WTC11 (cell line): ENCODE results near the gene VIPR2. TPM values are rescaled to one million over a fixed set of nuclear protein-coding genes. Genes with fewer than 3 reads are reported as not detected.

Source experiments
- ATAC-seq: fragments of 200-7000 bp; cut with Tn5 transposase; 2 replicates; pipeline ENCODE4 v1.10.0; 2021; ENCODE audit warnings: mild to moderate bottlenecking, moderate library complexity
- CTCF ChIA-PET: fragments of 300-600 bp; sonication (Branson Sonifier 250); formaldehyde crosslinking; loops from one replicate; lab custom pipeline; 2021; ENCODE audit warnings: antibody characterized with exemption; lab: Charles Lee
- POLR2A ChIA-PET: fragments of 350-600 bp; sonication (Branson Sonifier 250); formaldehyde crosslinking; loops from one replicate; lab custom pipeline; 2021; ENCODE audit warnings: antibody characterized with exemption; lab: Charles Lee
- DNase-seq: peaks from one replicate; pipeline ENCODE4 v3.0.0; 2021; ENCODE audit warnings: low spot score
- H3K27ac Mint-ChIP-seq: 2 replicates; pipeline ENCODE4 v1.8.0; 2021; ENCODE audit warnings: mixed read lengths
- H3K27me3 Mint-ChIP-seq: 2 replicates; pipeline ENCODE4 v1.8.0; 2021; ENCODE audit warnings: low read depth, mild to moderate bottlenecking, moderate library complexity, mixed read lengths
- H3K36me3 Mint-ChIP-seq: 2 replicates; pipeline ENCODE4 v1.8.0; 2021; ENCODE audit warnings: mixed read lengths
- H3K4me1 Mint-ChIP-seq: 2 replicates; pipeline ENCODE4 v1.8.0; 2022; ENCODE audit warnings: mixed read lengths
- H3K4me3 Mint-ChIP-seq: 2 replicates; pipeline ENCODE4 v1.8.0; 2021; ENCODE audit warnings: mild to moderate bottlenecking, moderate library complexity, mixed read lengths
- H3K9me3 Mint-ChIP-seq: 2 replicates; pipeline ENCODE4 v1.8.0; 2021; ENCODE audit warnings: mixed read lengths
- GABPB1 ChIP-seq: sonication (generic); formaldehyde crosslinking; IDR thresholded peaks from 2 replicates; pipeline ENCODE4 v1.8.1; 2023; ENCODE audit warnings: mild to moderate bottlenecking, missing genetic modification reagents
- GTF2I ChIP-seq: fragments of 250-450 bp; sonication (Bioruptor Pico); conservative IDR thresholded peaks from 2 replicates; pipeline ENCODE4 v1.4.0; 2021; ENCODE audit warnings: mild to moderate bottlenecking
- TEAD1 ChIP-seq: sonication (generic); formaldehyde crosslinking; IDR thresholded peaks from 2 replicates; pipeline ENCODE4 v1.8.0; 2022; ENCODE audit warnings: mild to moderate bottlenecking, missing genetic modification reagents
- ZBTB21 ChIP-seq: sonication (generic); formaldehyde crosslinking; IDR thresholded peaks from 2 replicates; pipeline ENCODE4 v1.8.1; 2023; ENCODE audit warnings: mild to moderate bottlenecking, missing genetic modification reagents, borderline replicate concordance
- ZNF416 ChIP-seq: fragments of 250-450 bp; sonication (Bioruptor Pico); IDR thresholded peaks from 2 replicates; pipeline ENCODE4 v1.9.0; 2021; ENCODE audit warnings: mild to moderate bottlenecking, inconsistent platforms
- total RNA-seq: library from RNA; stranded (reverse); gene quantifications from 3 replicates; pipeline ENCODE4 v1.2.3, GENCODE V29; 2021
- TF ChIP-seq, protein P1 (sequence below): sonication (generic); formaldehyde crosslinking; IDR thresholded peaks from 2 replicates; pipeline ENCODE4 v1.8.1; 2023; ENCODE audit warnings: mild to moderate bottlenecking, missing genetic modification reagents, moderate library complexity
- TF ChIP-seq, protein P2 (sequence below): sonication (generic); formaldehyde crosslinking; IDR thresholded peaks from 2 replicates; pipeline ENCODE4 v1.8.1; 2023; ENCODE audit warnings: mild to moderate bottlenecking, missing genetic modification reagents
- TF ChIP-seq, protein P3 (sequence below): sonication (generic); formaldehyde crosslinking; IDR thresholded peaks from 2 replicates; pipeline ENCODE4 v1.8.1; 2022; ENCODE audit warnings: low read depth, mild to moderate bottlenecking, moderate library complexity, missing genetic modification reagents, borderline replicate concordance
- TF ChIP-seq, protein P4 (sequence below): fragments of 200-600 bp; IDR thresholded peaks from 2 replicates; pipeline ENCODE4 v1.8.0; 2022; ENCODE audit warnings: antibody characterized with exemption
- TF ChIP-seq, protein P5 (sequence below): sonication (generic); formaldehyde crosslinking; IDR thresholded peaks from 2 replicates; pipeline ENCODE4 v1.8.1; 2022; ENCODE audit warnings: mild to moderate bottlenecking, moderate library complexity, missing genetic modification reagents

Gene VIPR2
- total RNA-seq, 1 experiment from 2014 or later: 7.5 TPM

DNA sequence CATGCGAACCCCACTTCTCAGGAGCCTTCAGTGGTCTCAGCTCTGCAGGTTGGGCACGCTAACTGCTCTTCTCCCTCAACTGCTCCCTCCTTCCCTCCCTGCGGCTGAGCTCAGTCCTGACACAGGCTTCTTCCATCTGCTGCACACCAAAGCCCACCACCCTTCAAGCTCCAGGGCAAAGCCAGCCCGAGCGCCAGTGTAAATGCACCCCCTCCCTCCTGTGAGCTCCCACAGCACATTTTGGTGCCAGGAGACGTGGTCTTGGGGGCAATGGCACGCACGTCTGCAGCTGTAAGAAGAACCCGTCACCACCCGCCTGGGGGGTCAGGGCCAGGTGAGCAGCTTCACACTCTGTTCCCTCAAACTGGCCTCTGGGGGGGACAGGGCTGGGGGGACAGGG is 15.9 kb downstream of the VIPR2 start (continued):
- TF ChIP-seq ZBTB21: no peak

DNA sequence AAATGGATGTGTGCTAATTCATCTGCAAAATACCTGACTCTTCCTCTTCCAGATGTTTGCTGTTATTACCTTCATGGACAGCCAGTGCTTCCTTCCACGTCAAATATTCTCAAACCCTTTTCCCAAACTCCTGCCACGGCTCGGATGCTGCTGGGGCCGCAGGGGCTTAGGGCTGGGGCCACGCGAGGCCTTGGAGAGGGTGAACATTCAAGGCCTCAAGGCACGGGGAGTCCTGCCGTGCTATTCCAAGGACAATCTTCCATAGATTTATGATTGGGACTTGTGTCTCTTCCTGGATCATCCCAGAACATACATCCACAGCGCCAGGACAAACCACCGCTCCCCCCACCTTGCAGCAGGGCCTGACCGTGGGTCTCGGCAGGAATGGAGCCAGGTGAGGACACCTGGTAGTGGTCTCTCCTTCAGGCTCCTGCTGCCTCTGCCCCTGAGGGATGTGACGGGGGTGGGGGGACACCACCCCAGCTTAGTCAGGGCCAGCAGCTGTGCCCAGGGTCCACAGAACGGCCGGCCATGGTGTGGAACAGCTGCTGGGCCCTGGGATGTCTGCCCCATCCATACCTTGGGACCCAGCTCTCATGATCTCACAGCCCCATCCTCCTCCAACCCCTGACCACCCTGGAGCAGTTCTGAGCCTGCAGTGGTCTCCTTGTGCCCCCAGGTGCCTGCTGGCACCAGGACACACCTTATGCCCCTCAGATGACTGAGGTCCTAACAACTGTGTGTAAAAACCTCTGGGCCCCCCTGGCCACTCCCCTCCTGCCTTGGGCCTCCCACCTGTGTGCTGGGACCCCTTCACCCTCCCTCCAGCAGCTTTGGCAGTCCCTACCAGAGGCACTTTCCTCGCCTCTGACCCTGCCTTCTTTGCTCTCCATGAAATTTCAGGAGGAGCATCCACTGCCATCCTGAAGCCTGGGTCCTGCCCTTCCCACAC is 16.7 kb downstream of the VIPR2 start:
- peaks cover 13% of the 10 kb centered on the region for H3K4me1 Mint-ChIP-seq
- no peak for TF ChIP-seq GTF2I (CRISPR knock-in tag)
- TF ChIP-seq, protein P1, sequence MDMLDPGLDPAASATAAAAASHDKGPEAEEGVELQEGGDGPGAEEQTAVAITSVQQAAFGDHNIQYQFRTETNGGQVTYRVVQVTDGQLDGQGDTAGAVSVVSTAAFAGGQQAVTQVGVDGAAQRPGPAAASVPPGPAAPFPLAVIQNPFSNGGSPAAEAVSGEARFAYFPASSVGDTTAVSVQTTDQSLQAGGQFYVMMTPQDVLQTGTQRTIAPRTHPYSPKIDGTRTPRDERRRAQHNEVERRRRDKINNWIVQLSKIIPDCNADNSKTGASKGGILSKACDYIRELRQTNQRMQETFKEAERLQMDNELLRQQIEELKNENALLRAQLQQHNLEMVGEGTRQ (CRISPR knock-in tag): no peak
- no peak for TF ChIP-seq ZNF416 (CRISPR knock-in tag)
- TF ChIP-seq, protein P2, sequence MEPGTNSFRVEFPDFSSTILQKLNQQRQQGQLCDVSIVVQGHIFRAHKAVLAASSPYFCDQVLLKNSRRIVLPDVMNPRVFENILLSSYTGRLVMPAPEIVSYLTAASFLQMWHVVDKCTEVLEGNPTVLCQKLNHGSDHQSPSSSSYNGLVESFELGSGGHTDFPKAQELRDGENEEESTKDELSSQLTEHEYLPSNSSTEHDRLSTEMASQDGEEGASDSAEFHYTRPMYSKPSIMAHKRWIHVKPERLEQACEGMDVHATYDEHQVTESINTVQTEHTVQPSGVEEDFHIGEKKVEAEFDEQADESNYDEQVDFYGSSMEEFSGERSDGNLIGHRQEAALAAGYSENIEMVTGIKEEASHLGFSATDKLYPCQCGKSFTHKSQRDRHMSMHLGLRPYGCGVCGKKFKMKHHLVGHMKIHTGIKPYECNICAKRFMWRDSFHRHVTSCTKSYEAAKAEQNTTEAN: no peak
- TF ChIP-seq, all 79 proteins: peak for 0
- DNase-seq (no peak), ATAC-seq (no peak)
- no peaks in the 10 kb centered on the region for H3K27me3 Mint-ChIP-seq
- H3K9me3 Mint-ChIP-seq: peaks cover 9% of the 10 kb centered on the region
- H3K27ac Mint-ChIP-seq: no peak overlapping the region
- ChIA-PET POLR2A (no interaction called here), CTCF (interaction anchor here (1.5 kb wide), 1 partner anchor 151 kb away, joined by 4 read pairs; no protein-coding TSS in a partner anchor)
- H3K4me3 Mint-ChIP-seq: no peak overlapping the region
- peaks cover 5% of the 10 kb centered on the region for H3K36me3 Mint-ChIP-seq

DNA sequence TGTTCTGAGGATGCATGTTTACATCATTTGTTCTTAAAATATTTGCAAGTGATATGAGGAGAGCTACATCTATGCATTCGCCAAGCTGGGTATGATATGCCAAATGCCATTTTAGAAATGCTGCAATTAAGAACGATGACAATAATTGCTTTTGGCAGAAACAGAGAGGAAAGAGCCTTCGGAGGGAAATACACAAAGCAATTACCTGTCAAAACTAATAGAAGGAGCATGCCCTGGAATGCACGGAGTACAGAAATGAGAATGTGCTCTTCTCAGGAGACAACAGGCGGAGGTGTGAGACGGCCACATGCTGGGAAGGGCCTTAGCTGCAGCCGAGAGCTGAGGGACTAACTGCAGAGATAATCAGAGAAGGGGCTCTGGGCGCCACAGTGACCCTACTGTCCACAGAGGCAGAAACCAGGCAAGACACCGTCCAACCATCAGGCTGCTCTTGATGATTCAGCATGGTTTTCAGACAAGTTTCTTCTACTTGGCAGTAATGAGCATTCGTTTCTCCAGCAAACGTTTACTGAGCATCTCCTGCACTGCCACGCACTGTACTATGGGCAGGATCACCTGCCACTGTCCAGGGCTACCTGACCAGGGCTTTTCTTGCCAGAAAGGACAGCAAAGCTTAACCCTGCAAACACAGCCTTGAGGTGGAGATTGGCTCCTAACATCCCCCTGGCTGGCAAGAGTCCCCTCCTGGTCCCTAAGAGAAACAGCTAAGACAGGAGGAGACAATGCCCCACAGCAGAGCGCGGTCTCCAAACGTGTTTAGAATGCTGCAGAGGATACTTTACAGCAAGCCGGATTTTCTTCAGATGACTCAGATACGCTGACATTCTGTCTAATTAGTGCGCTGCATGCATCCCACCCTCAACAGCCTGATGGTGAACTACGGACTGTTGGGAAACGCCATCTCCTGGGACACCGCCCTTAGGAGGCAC is 18.1 kb downstream of the VIPR2 start:
- H3K9me3 Mint-ChIP-seq: peaks cover 10% of the 10 kb centered on the region
- peaks cover 5% of the 10 kb centered on the region for H3K36me3 Mint-ChIP-seq
- ATAC-seq (no peak), DNase-seq (no peak)
- ChIA-PET CTCF (interaction anchor here (1.1 kb wide), 1 partner anchor 10 kb away, joined by 3 read pairs; no protein-coding TSS in a partner anchor), POLR2A (no interaction called here)
- no peaks in the 10 kb centered on the region for H3K27me3 Mint-ChIP-seq
- 0 out of 2 replicates have a peak overlapping the region, but pooled peaks have one; percentile 14 for H3K27ac Mint-ChIP-seq
- no peak overlapping the region for H3K4me3 Mint-ChIP-seq
- H3K4me1 Mint-ChIP-seq: peaks cover 10% of the 10 kb centered on the region
- TF ChIP-seq, protein P3, sequence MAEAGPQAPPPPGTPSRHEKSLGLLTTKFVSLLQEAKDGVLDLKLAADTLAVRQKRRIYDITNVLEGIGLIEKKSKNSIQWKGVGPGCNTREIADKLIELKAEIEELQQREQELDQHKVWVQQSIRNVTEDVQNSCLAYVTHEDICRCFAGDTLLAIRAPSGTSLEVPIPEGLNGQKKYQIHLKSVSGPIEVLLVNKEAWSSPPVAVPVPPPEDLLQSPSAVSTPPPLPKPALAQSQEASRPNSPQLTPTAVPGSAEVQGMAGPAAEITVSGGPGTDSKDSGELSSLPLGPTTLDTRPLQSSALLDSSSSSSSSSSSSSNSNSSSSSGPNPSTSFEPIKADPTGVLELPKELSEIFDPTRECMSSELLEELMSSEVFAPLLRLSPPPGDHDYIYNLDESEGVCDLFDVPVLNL (CRISPR knock-in tag): no peak
- TF ChIP-seq, protein P4, sequence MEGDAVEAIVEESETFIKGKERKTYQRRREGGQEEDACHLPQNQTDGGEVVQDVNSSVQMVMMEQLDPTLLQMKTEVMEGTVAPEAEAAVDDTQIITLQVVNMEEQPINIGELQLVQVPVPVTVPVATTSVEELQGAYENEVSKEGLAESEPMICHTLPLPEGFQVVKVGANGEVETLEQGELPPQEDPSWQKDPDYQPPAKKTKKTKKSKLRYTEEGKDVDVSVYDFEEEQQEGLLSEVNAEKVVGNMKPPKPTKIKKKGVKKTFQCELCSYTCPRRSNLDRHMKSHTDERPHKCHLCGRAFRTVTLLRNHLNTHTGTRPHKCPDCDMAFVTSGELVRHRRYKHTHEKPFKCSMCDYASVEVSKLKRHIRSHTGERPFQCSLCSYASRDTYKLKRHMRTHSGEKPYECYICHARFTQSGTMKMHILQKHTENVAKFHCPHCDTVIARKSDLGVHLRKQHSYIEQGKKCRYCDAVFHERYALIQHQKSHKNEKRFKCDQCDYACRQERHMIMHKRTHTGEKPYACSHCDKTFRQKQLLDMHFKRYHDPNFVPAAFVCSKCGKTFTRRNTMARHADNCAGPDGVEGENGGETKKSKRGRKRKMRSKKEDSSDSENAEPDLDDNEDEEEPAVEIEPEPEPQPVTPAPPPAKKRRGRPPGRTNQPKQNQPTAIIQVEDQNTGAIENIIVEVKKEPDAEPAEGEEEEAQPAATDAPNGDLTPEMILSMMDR: no peak
- no peak for TF ChIP-seq GTF2I (CRISPR knock-in tag)
- TF ChIP-seq, protein P5, sequence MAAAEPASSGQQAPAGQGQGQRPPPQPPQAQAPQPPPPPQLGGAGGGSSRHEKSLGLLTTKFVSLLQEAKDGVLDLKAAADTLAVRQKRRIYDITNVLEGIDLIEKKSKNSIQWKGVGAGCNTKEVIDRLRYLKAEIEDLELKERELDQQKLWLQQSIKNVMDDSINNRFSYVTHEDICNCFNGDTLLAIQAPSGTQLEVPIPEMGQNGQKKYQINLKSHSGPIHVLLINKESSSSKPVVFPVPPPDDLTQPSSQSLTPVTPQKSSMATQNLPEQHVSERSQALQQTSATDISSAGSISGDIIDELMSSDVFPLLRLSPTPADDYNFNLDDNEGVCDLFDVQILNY: no peak

DNA sequence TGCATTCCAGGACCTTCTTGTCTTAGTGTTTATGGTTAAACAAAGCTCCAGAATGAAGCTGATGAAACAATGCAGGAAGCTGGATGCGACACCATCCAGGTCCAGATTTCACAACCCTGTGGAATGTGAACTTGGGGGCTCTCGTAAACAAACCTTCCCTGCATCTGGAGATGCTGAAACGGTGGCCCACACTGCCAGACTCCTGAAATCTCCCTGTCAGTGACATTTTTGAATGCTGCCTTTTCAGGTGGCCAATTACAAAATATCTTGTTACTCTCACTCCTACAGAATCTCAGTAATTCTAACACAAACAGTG is 18.8 kb downstream of the VIPR2 start:
- ATAC-seq (no peak), DNase-seq (no peak)
- peak; percentile 95 for TF ChIP-seq GABPB1
- TF ChIP-seq TEAD1: no peak
- 0 out of 2 replicates have a peak overlapping the region, but pooled peaks have one; percentile 14 for H3K27ac Mint-ChIP-seq
- peaks cover 3% of the 10 kb centered on the region for H3K4me1 Mint-ChIP-seq
- peaks cover 5% of the 10 kb centered on the region for H3K36me3 Mint-ChIP-seq
- ChIA-PET CTCF (interaction anchor here (1.1 kb wide), 1 partner anchor 10 kb away, joined by 3 read pairs; no protein-coding TSS in a partner anchor), POLR2A (no interaction called here)
- H3K4me3 Mint-ChIP-seq: no peak overlapping the region
- H3K27me3 Mint-ChIP-seq: no peaks in the 10 kb centered on the region
- H3K9me3 Mint-ChIP-seq: peaks cover 12% of the 10 kb centered on the region
